Measurements from ENCODE around the gene IGSF23.

GRCh38 chr19:44672226-44672625, 58.9 kb downstream of the IGSF23 start:
- TF ChIP-seq CTCF (IDR thresholded peaks at IDR 0.05) (no peak), POLR2A (IDR thresholded peaks at IDR 0.05) (no peak)
